H1 (cell line): ENCODE results near the gene CRTC1. TPM values are rescaled to one million over a fixed set of nuclear protein-coding genes. Genes with fewer than 3 reads are reported as not detected.

Source experiments
- CTCF ChIA-PET: fragments of 300-600 bp; sonication (Branson Sonifier 250); formaldehyde crosslinking; loops from one replicate; lab custom pipeline; 2021; ENCODE audit not compliant: partially characterized antibody; lab: Charles Lee
- POLR2A ChIA-PET: fragments of 300-600 bp; sonication (Branson Sonifier 250); formaldehyde crosslinking; loops from one replicate; lab custom pipeline; 2021; ENCODE audit warnings: inconsistent platforms; ENCODE audit not compliant: partially characterized antibody; lab: Charles Lee
- DNase-seq, 2 experiments: peaks; one replicate each; pipeline versions ENCODE4 v3.0.0 to v3.0.0-alpha.2; 2010 to 2022; ENCODE audit warnings: low spot score in 2 of 2, low read depth in 1 of 2, mixed read lengths in 1 of 2
- FAIRE-seq: peaks from 2 replicates; lab custom pipeline; 2011; peaks lifted over from hg19 to GRCh38; lab: Jason Lieb, UNC
- H2AFZ ChIP-seq: 2 replicates; pipeline ENCODE4 v1.8.1; 2012; ENCODE audit warnings: low read length, inconsistent platforms
- H2AK5ac ChIP-seq: 2 replicates; pipeline ENCODE4 v1.6.1; 2013; ENCODE audit warnings: low read depth, low read length
- H2BK120ac ChIP-seq: replicated peaks from 2 replicates; pipeline ENCODE3; 2013; ENCODE audit warnings: low read depth, low read length, inconsistent platforms
- H2BK12ac ChIP-seq: 2 replicates; pipeline ENCODE4 v1.6.1; 2013; ENCODE audit warnings: low read depth, low read length
- H2BK15ac ChIP-seq: 2 replicates; pipeline ENCODE4 v1.6.1; 2013; ENCODE audit warnings: low read length
- H2BK20ac ChIP-seq: 2 replicates; pipeline ENCODE4 v1.6.1; 2013; ENCODE audit warnings: low read length
- H2BK5ac ChIP-seq: 2 replicates; pipeline ENCODE4 v1.6.1; 2013; ENCODE audit warnings: low read depth, low read length
- H3K14ac ChIP-seq: 2 replicates; pipeline ENCODE4 v1.6.1; 2013; ENCODE audit warnings: inconsistent platforms; ENCODE audit not compliant: insufficient read length
- H3K18ac ChIP-seq: 2 replicates; pipeline ENCODE4 v1.6.1; 2013; ENCODE audit warnings: low read length; ENCODE audit errors: extremely low read depth
- H3K23ac ChIP-seq: 2 replicates; pipeline ENCODE4 v1.6.1; 2013; ENCODE audit warnings: inconsistent platforms; ENCODE audit not compliant: insufficient read length
- H3K23me2 ChIP-seq: 2 replicates; pipeline ENCODE4 v1.6.1; 2013; ENCODE audit warnings: low read depth, low read length
- H3K27ac ChIP-seq: 2 replicates; pipeline ENCODE4 v1.6.1; 2011; ENCODE audit warnings: low read depth, low read length, inconsistent platforms
- H3K27me3 ChIP-seq, 4 experiments: replicated peaks in 1 of 4; 1 replicate in 1 of 4; 2 replicates in 3 of 4; pipeline versions ENCODE4 v1.6.1 to v1.8.1; 2011 to 2013; ENCODE audit warnings: low read length in 3 of 4, mild to moderate bottlenecking in 3 of 4, inconsistent platforms in 2 of 4, mixed read lengths in 2 of 4, moderate library complexity in 1 of 4; ENCODE audit not compliant: control insufficient read depth in 3 of 4, insufficient read depth in 3 of 4; ENCODE audit errors: extremely low read depth in 1 of 4
- H3K36me3 ChIP-seq, 4 experiments: 2 replicates each; pipeline versions ENCODE4 v1.6.1 to v1.8.1; 2011 to 2013; ENCODE audit warnings: mild to moderate bottlenecking in 4 of 4, low read length in 3 of 4, moderate library complexity in 2 of 4, control low read depth in 1 of 4, inconsistent platforms in 1 of 4; ENCODE audit not compliant: insufficient read depth in 4 of 4, control insufficient read depth in 2 of 4
- H3K4ac ChIP-seq: replicated peaks from 2 replicates; pipeline ENCODE3; 2013; ENCODE audit warnings: low read length, low read depth, mixed read lengths, inconsistent platforms; ENCODE audit not compliant: insufficient read length
- H3K4me1 ChIP-seq, 4 experiments: replicated peaks in 1 of 4; 1 replicate in 1 of 4; 2 replicates in 3 of 4; pipeline versions ENCODE4 v1.6.1 to v1.8.1; 2011 to 2013; ENCODE audit warnings: low read length in 3 of 4, inconsistent platforms in 2 of 4, mixed read lengths in 1 of 4; ENCODE audit not compliant: insufficient read depth in 4 of 4, control insufficient read depth in 3 of 4
- H3K4me2 ChIP-seq, 2 experiments: 2 replicates each; pipeline versions ENCODE4 v1.6.1 to v1.8.1; 2011 to 2013; ENCODE audit warnings: low read depth in 2 of 2, low read length in 2 of 2, control low read depth in 1 of 2, inconsistent platforms in 1 of 2, mild to moderate bottlenecking in 1 of 2; ENCODE audit not compliant: insufficient read depth in 1 of 2
- H3K4me3 ChIP-seq, 4 experiments: fragments of 200-600, 300-600 bp in 1 of 4; sonication (generic), shearing (Covaris generic), sonication (Bioruptor Twin) in 1 of 4; 2 replicates each; pipeline versions ENCODE4 v1.5.1 to v1.8.1; 2011 to 2016; ENCODE audit warnings: low read length in 4 of 4, low read depth in 3 of 4, control low read depth in 2 of 4, inconsistent platforms in 2 of 4, mild to moderate bottlenecking in 2 of 4, mixed read lengths in 1 of 4, moderate library complexity in 1 of 4; ENCODE audit not compliant: insufficient read depth in 2 of 4; ENCODE audit errors: extremely low read depth in 1 of 4
- H3K56ac ChIP-seq: replicated peaks from 2 replicates; pipeline ENCODE3; 2013; ENCODE audit warnings: low read depth, mild to moderate bottlenecking, mixed read lengths, low read length, inconsistent platforms; ENCODE audit not compliant: insufficient read length
- H3K79me1 ChIP-seq: 2 replicates; pipeline ENCODE4 v1.6.1; 2013; ENCODE audit warnings: low read depth, low read length, control low read depth
- H3K79me2 ChIP-seq, 2 experiments: 2 replicates each; pipeline versions ENCODE4 v1.6.1 to v1.8.1; 2012 to 2013; ENCODE audit warnings: low read length in 2 of 2, mild to moderate bottlenecking in 2 of 2, inconsistent platforms in 1 of 2; ENCODE audit not compliant: insufficient read depth in 2 of 2, control insufficient read depth in 1 of 2
- H3K9ac ChIP-seq, 4 experiments: replicated peaks in 1 of 4; 1 replicate in 1 of 4; 2 replicates in 3 of 4; pipeline versions ENCODE4 v1.6.1 to v1.8.1; 2011 to 2013; ENCODE audit warnings: low read depth in 3 of 4, low read length in 3 of 4, control low read depth in 2 of 4, mild to moderate bottlenecking in 2 of 4, moderate library complexity in 2 of 4, inconsistent platforms in 1 of 4; ENCODE audit errors: extremely low read depth in 1 of 4
- H3K9me3 ChIP-seq, 2 experiments: 2 replicates each; pipeline versions ENCODE4 v1.6.1 to v1.8.1; 2012 to 2013; ENCODE audit warnings: mild to moderate bottlenecking in 2 of 2, moderate library complexity in 2 of 2, control low read depth in 1 of 2, inconsistent platforms in 1 of 2, low read depth in 1 of 2, low read length in 1 of 2, mixed read lengths in 1 of 2; ENCODE audit not compliant: insufficient read depth in 2 of 2
- H4K20me1 ChIP-seq, 2 experiments: replicated peaks in 1 of 2; 2 replicates each; pipeline versions ENCODE3 to v1.8.1; 2011 to 2013; ENCODE audit warnings: inconsistent platforms in 2 of 2, low read length in 2 of 2, mild to moderate bottlenecking in 1 of 2; ENCODE audit not compliant: insufficient read depth in 2 of 2, control insufficient read depth in 1 of 2
- H4K5ac ChIP-seq: 2 replicates; pipeline ENCODE4 v1.6.1; 2013; ENCODE audit warnings: low read length, low read depth, mixed read lengths, inconsistent platforms; ENCODE audit not compliant: insufficient read length
- H4K8ac ChIP-seq: 2 replicates; pipeline ENCODE4 v1.8.0; 2013; ENCODE audit warnings: mild to moderate bottlenecking, moderate library complexity, low read length, inconsistent platforms; ENCODE audit not compliant: insufficient read depth; ENCODE audit errors: extremely low read depth
- H4K91ac ChIP-seq: replicated peaks from 2 replicates; pipeline ENCODE3; 2013; ENCODE audit warnings: low read length, mixed read lengths, inconsistent platforms; ENCODE audit not compliant: insufficient read length
- BACH1 ChIP-seq: IDR thresholded peaks from 2 replicates; pipeline ENCODE4 v1.6.1; 2012; ENCODE audit warnings: low read length, improper control_type of control experiment
- CEBPB ChIP-seq: IDR thresholded peaks from 2 replicates; pipeline ENCODE4 v1.6.1; 2012; ENCODE audit warnings: low read depth, low read length
- GABPA ChIP-seq: IDR thresholded peaks from 2 replicates; pipeline ENCODE4 v1.6.1; 2011; ENCODE audit warnings: mild to moderate bottlenecking, low read length, moderate library complexity, borderline replicate concordance; ENCODE audit not compliant: insufficient read depth
- GTF2F1 ChIP-seq: IDR thresholded peaks from 2 replicates; pipeline ENCODE4 v1.6.1; 2012; ENCODE audit warnings: low read depth, low read length, improper control_type of control experiment, borderline replicate concordance
- HDAC2 ChIP-seq, 2 experiments: fragments of 300-600 bp in 1 of 2; sonication (generic) in 1 of 2; IDR thresholded peaks; 2 replicates each; pipeline ENCODE4 v1.6.1; 2011 to 2012; ENCODE audit warnings: low read depth in 2 of 2, low read length in 2 of 2, mild to moderate bottlenecking in 2 of 2, moderate library complexity in 2 of 2, borderline replicate concordance in 1 of 2, inconsistent platforms in 1 of 2
- JUN ChIP-seq: IDR thresholded peaks from 2 replicates; pipeline ENCODE4 v1.6.1; 2011; ENCODE audit warnings: low read depth, mild to moderate bottlenecking, improper control_type of control experiment, low read length
- KDM1A ChIP-seq: fragments of 200-600, 300-600 bp; sonication (generic); IDR thresholded peaks from 2 replicates; pipeline ENCODE4 v1.7.1; 2016; ENCODE audit warnings: mild to moderate bottlenecking, low read length, borderline replicate concordance
- MAFK ChIP-seq: IDR thresholded peaks from 2 replicates; pipeline ENCODE4 v1.6.1; 2012; ENCODE audit warnings: low read depth, mild to moderate bottlenecking, improper control_type of control experiment, low read length
- PHF8 ChIP-seq: fragments of 200-600 bp; sonication (generic); conservative IDR thresholded peaks from 2 replicates; pipeline ENCODE4 v1.7.1; 2012; ENCODE audit warnings: low read depth, mild to moderate bottlenecking, inconsistent platforms, low read length, moderate library complexity
- RBBP5 ChIP-seq: IDR thresholded peaks from 2 replicates; pipeline ENCODE4 v1.7.1; 2012; ENCODE audit warnings: low read depth, mild to moderate bottlenecking, inconsistent platforms, low read length, moderate library complexity, borderline replicate concordance
- TCF12 ChIP-seq: IDR thresholded peaks from 2 replicates; pipeline ENCODE4 v1.6.1; 2011; ENCODE audit warnings: low read depth, mild to moderate bottlenecking, low read length
- TEAD4 ChIP-seq: IDR thresholded peaks from 2 replicates; pipeline ENCODE4 v1.6.1; 2012; ENCODE audit warnings: low read depth, low read length, inconsistent platforms, mixed read lengths
- USF2 ChIP-seq: IDR thresholded peaks from 2 replicates; pipeline ENCODE4 v1.6.1; 2011; ENCODE audit warnings: low read length, improper control_type of control experiment
- WGBS, 2 experiments: shearing (Covaris generic) in 1 of 2; methylation state at CpG; one replicate each; pipeline versions ENCODE4 v1.1.6 to v1.1.7; 2013 to 2015; ENCODE audit warnings: low lambda C conversion rate in 2 of 2, mixed read lengths in 2 of 2, inconsistent platforms in 1 of 2, low coverage in 1 of 2, missing lambda C conversion rate in 1 of 2; ENCODE audit not compliant: insufficient replicate concordance in 2 of 2, insufficient coverage in 1 of 2, insufficient read length in 1 of 2; ENCODE audit errors: extremely low coverage in 1 of 2, missing lambda C conversion rate in 1 of 2; 5-methylcytosine and 5-hydroxymethylcytosine counted together
- polyA plus RNA-seq, 7 experiments: library from polyadenylated mRNA; depleted of rRNA in 3 of 7; stranded (reverse) in 5 of 7; unstranded in 2 of 7; fragments of >200 nt in 5 of 7; fragments of 200-250 nt in 2 of 7; gene quantifications; 1 replicate in 5 of 7; 2 replicates in 1 of 7; 4 replicates in 1 of 7; pipeline versions ENCODE4 v1.2.1 to v1.2.3, GENCODE V29; 2011 to 2013; ENCODE audit warnings: missing spikeins in 2 of 7, mixed read lengths in 2 of 7
- total RNA-seq: library from RNA; stranded (reverse); fragmentation: NEBNext Ultra II Directional; extraction: Animal tissue kit (Norgen Biotek cat#: 25700); gene quantifications from 2 replicates; pipeline ENCODE4 v1.2.1, GENCODE V29; 2021

CRTC1 gene
- total and polyA plus RNA-seq, 2 of the 8 experiments (the other 6 are each of a cell fraction or from before 2014, with no cell fraction given): 2.9 to 8.5 TPM

- H3K27ac ChIP-seq: no peak overlapping the region
- peaks cover 0 to 7% (median 0%) of the 10 kb centered on the region in 4 experiments; a peak in 1 of 8 replicates for H3K36me3 ChIP-seq
- 0 out of 2 replicates have a peak overlapping the region, but pooled peaks have one; percentile 14 for H2BK12ac ChIP-seq
- peaks cover 60 to 88% (median 83%) of the 10 kb centered on the region in 4 experiments for H3K27me3 ChIP-seq
- CTCF ChIA-PET: interaction anchor here (1.3 to 1.8 kb wide), 3 partner anchors 21 to 55 kb away, joined by 5 to 6 read pairs (median 6); no protein-coding TSS in a partner anchor
- H2AK5ac ChIP-seq: no peak overlapping the region
- FAIRE-seq: no peak
- H3K23ac ChIP-seq: no peak overlapping the region
- H4K5ac ChIP-seq: no peak overlapping the region
- no peak overlapping the region for H4K91ac ChIP-seq
- no peak overlapping the region for H3K4me3 ChIP-seq
- no peak overlapping the region for H2BK20ac ChIP-seq
- H3K79me2 ChIP-seq: no peaks in the 10 kb centered on the region
- no peak overlapping the region for H3K9ac ChIP-seq
- WGBS, 2 experiments: 80% methylated on average over 3 of the region's 3 CpGs; no CpG with 5 or more reads in 1 of the 2 experiments
- H3K56ac ChIP-seq: no peak overlapping the region
- POLR2A ChIA-PET: interaction anchor here (1.1 kb wide), 1 partner anchor 21 kb away, joined by 4 read pairs; no protein-coding TSS in a partner anchor
- no peaks in the 10 kb centered on the region for H3K79me1 ChIP-seq
- H4K20me1 ChIP-seq: peaks cover 2 to 20% of the 10 kb centered on the region in 2 experiments
- H2BK5ac ChIP-seq: no peak overlapping the region
- H4K8ac ChIP-seq: no peak overlapping the region
- no peak overlapping the region for H2AFZ ChIP-seq
- H3K4me2 ChIP-seq: no peak overlapping the region
- H3K18ac ChIP-seq: no peak overlapping the region
- H3K23me2 ChIP-seq: peaks cover 21% of the 10 kb centered on the region
- no peak overlapping the region for H2BK15ac ChIP-seq
- no peak overlapping the region for H3K14ac ChIP-seq
- H3K4ac ChIP-seq: no peak overlapping the region
- DNase-seq: no peak
- peaks cover 0 to 26% (median 13%) of the 10 kb centered on the region in 4 experiments; a peak in 6 of 7 replicates for H3K4me1 ChIP-seq
- no peak overlapping the region for H2BK120ac ChIP-seq
- H3K9me3 ChIP-seq: no peaks in the 10 kb centered on the region; a peak in 1 of 4 replicates
- no peak for TF ChIP-seq TCF12
- no peak for TF ChIP-seq GTF2F1
- TF ChIP-seq CEBPB: no peak
- no peak for TF ChIP-seq MAFK
- TF ChIP-seq GABPA: no peak
- no peak for TF ChIP-seq RBBP5
- no peak for TF ChIP-seq HDAC2 (IDR thresholded peaks at IDR 0.05; ENCODE audit: borderline replicate concordance in 1 of 2, low read depth in 2 of 2, low read length in 2 of 2)
- no peak for TF ChIP-seq KDM1A
- TF ChIP-seq BACH1: no peak
- TF ChIP-seq JUN: no peak
- no peak for TF ChIP-seq PHF8
- TF ChIP-seq TEAD4: no peak
- no peak for TF ChIP-seq USF2
These were observed 109.2 kb downstream of the CRTC1 start for GRCh38 chr19:18792661-18793060.
